Kidney (tissue), 14 donors: Measurements from ENCODE around the gene BACE2. TPM values are rescaled to one million over a fixed set of nuclear protein-coding genes. Genes with fewer than 3 reads are reported as not detected.

Experiments used
- DNase-seq, 5 donors: peaks; one replicate each; pipeline ENCODE4 v3.0.0-alpha.2; 2013 to 2020
- FAIRE-seq: peaks from 2 replicates; lab custom pipeline; 2012; peaks lifted over from hg19 to GRCh38; lab: Jason Lieb, UNC
- H3K27ac ChIP-seq, 2 donors: one replicate each; pipeline ENCODE4 v1.7.0; 2013; ENCODE audit warnings: low read depth in 2 of 2, low read length in 2 of 2, inconsistent platforms in 1 of 2
- H3K27me3 ChIP-seq: one replicate; pipeline ENCODE4 v1.7.1; 2013; ENCODE audit warnings: low read length, inconsistent platforms; ENCODE audit not compliant: control insufficient read depth, insufficient read depth
- H3K36me3 ChIP-seq, 3 donors: one replicate each; pipeline versions ENCODE4 v1.7.0 to v1.7.1; 2013; ENCODE audit warnings: low read length in 3 of 3, control low read depth in 1 of 3, inconsistent platforms in 1 of 3; ENCODE audit not compliant: insufficient read depth in 3 of 3, control insufficient read depth in 2 of 3
- H3K4me1 ChIP-seq, 3 donors: one replicate each; pipeline versions ENCODE4 v1.7.0 to v1.7.1; 2013; ENCODE audit warnings: low read length in 3 of 3, inconsistent platforms in 1 of 3, low read depth in 1 of 3; ENCODE audit not compliant: control insufficient read depth in 2 of 3, insufficient read depth in 2 of 3
- H3K4me3 ChIP-seq, 3 donors: one replicate each; pipeline versions ENCODE4 v1.7.0 to v1.8.1; 2013; ENCODE audit warnings: low read length in 3 of 3, control low read depth in 1 of 3, inconsistent platforms in 1 of 3
- H3K9ac ChIP-seq, 3 donors: one replicate each; pipeline versions ENCODE4 v1.7.0 to v1.7.1; 2013; ENCODE audit warnings: low read length in 3 of 3, control low read depth in 1 of 3, inconsistent platforms in 1 of 3
- H3K9me3 ChIP-seq, 3 donors: one replicate each; pipeline versions ENCODE4 v1.7.0 to v1.7.1; 2013; ENCODE audit warnings: low read length in 3 of 3, control low read depth in 1 of 3, inconsistent platforms in 1 of 3; ENCODE audit not compliant: control insufficient read depth in 2 of 3, insufficient read depth in 1 of 3
- CTCF ChIP-seq: IDR thresholded peaks from 3 replicates; pipeline ENCODE4 v1.5.1; 2012; ENCODE audit warnings: mild to moderate bottlenecking, moderate library complexity, borderline replicate concordance; ENCODE audit not compliant: insufficient read depth; ENCODE audit errors: extremely low read depth
- intact Hi-C: fragments of 100-400 bp; cut with DNase I; formaldehyde crosslinking; loops from one replicate; pipeline ENCODE4 v1.11.1; 2022
- polyA plus RNA-seq: library from polyadenylated mRNA; stranded (reverse); fragments of 350-450 nt; fragmentation: Illumina TruSeq; extraction: RNeasy Lipid Tissue Mini Kit (QIAGEN cat#74804); gene quantifications from one replicate; pipeline ENCODE4 v1.2.3, GENCODE V29; 2014; ENCODE audit warnings: low read depth, low replicate concordance; ENCODE audit not compliant: insufficient read depth
- total RNA-seq: library from RNA; stranded (reverse); fragmentation: NEBNext Ultra II Directional; extraction: Animal tissue kit (Norgen Biotek cat#: 25700); gene quantifications from one replicate; pipeline ENCODE4 v1.2.1, GENCODE V29; 2021
- donor health status: control.
- donor health status: control.
- donor health status: control.
- donor health status: control.
- donor health status: control.
- donor health status: DM: yes; HTN: yes; CAD: no.
- donor health status: Normal renal cell carcinoma (clear cell type).

Gene BACE2
- total and polyA plus RNA-seq, 2 donors from 2014 or later: 55.5 to 65.7 TPM

- Histone ChIP-seq H3K27me3 (no peaks in the 10 kb centered on the region), H3K9me3 (no peaks in the 10 kb centered on the region), H3K4me3 (no peak overlapping the region), H3K9ac (no peak overlapping the region), H3K4me1 (no peaks in the 10 kb centered on the region), H3K27ac (no peak overlapping the region), H3K36me3 (peaks cover 0 to 5% (median 3%) of the 10 kb centered on the region in 3 donors)
- DNase-seq (peak in 2 of 5 donors; percentile 10 to 51), FAIRE-seq (no peak)
- TF ChIP-seq CTCF: no peak
- intact Hi-C loops: no loop called here
These were observed 109.9 kb downstream of the BACE2 start for GRCh38 chr21:41277846-41278245.

GRCh38 chr21:41280115-41280919 lies 112.4 kb downstream of the BACE2 start:
- DNase-seq: peak in 2 of 5 donors; percentile 10 to 16
- Histone ChIP-seq H3K4me3 (no peak overlapping the region), H3K9ac (no peak overlapping the region), H3K27me3 (no peaks in the 10 kb centered on the region), H3K9me3 (no peaks in the 10 kb centered on the region), H3K4me1 (no peaks in the 10 kb centered on the region), H3K36me3 (peaks cover 0 to 5% (median 0%) of the 10 kb centered on the region in 3 donors), H3K27ac (no peak overlapping the region)
- TF ChIP-seq CTCF: no peak
- no peak for FAIRE-seq
- intact Hi-C loops: loop anchor here (10.0 kb wide), 1 partner anchor 174 kb away; no protein-coding TSS in a partner anchor

GRCh38 chr21:41282412-41282811 lies 114.5 kb downstream of the BACE2 start:
- DNase-seq (no peak), FAIRE-seq (no peak)
- intact Hi-C loops: loop anchor here (10.0 kb wide), 1 partner anchor 172 kb away; no protein-coding TSS in a partner anchor
- Histone ChIP-seq H3K4me3 (no peak overlapping the region), H3K27me3 (no peaks in the 10 kb centered on the region), H3K27ac (no peak overlapping the region), H3K36me3 (no peaks in the 10 kb centered on the region), H3K9ac (no peak overlapping the region), H3K9me3 (no peaks in the 10 kb centered on the region), H3K4me1 (no peaks in the 10 kb centered on the region)
- no peak for TF ChIP-seq CTCF
